Lower leg skin (tissue), 4 donors: Measurements from ENCODE around the gene RASSF5. TPM values are rescaled to one million over a fixed set of nuclear protein-coding genes. Genes with fewer than 3 reads are reported as not detected.

Source experiments
- DNase-seq, 2 donors: peaks; one replicate each; pipeline ENCODE4 v3.0.0-alpha.2; 2019; ENCODE audit warnings: low spot score in 2 of 2
- H3K4me3 ChIP-seq: fragments of 200-600 bp; sonication (generic); 2 replicates; pipeline ENCODE4 v1.5.1; 2017; ENCODE audit warnings: mild to moderate bottlenecking, low read depth; ENCODE audit not compliant: poor library complexity, severe bottlenecking
- CTCF ChIP-seq, 3 donors: fragments of 450-650 bp; IDR thresholded peaks; one replicate each; pipeline ENCODE4 v1.5.1; 2016; ENCODE audit warnings: antibody characterized with exemption in 3 of 3, mild to moderate bottlenecking in 3 of 3, moderate library complexity in 2 of 3
- POLR2A ChIP-seq, 2 donors: fragments of 450-650 bp; IDR thresholded peaks; one replicate each; pipeline ENCODE4 v1.6.1; 2016 to 2017; ENCODE audit warnings: antibody characterized with exemption in 2 of 2, mild to moderate bottlenecking in 1 of 2, moderate library complexity in 1 of 2
- WGBS, 2 donors: methylation state at CpG; one replicate each; pipeline ENCODE4 v1.1.5; 2018; 5-methylcytosine and 5-hydroxymethylcytosine counted together
- intact Hi-C: fragments of 100-400 bp; cut with DNase I; formaldehyde crosslinking; loops from one replicate; pipeline ENCODE4 v1.15.0; 2023; ENCODE audit warnings: low total_unique reads
- total RNA-seq, 4 donors: library from RNA; depleted of rRNA; stranded (reverse); fragments of >200 nt; gene quantifications; one replicate each; pipeline ENCODE4 v1.1.0, GENCODE V29; 2016

RASSF5 gene
- total RNA-seq, 4 donors from 2014 or later, result 81.3 to 102 (median 86.1) TPM

GRCh38 chr1:206595581-206596318, 88.4 kb downstream of the RASSF5 start:
- H3K4me3 ChIP-seq, result no peak overlapping the region
- intact Hi-C loops, result no loop called here
- TF ChIP-seq POLR2A (IDR thresholded peaks at IDR 0.05) (no peak), CTCF (IDR thresholded peaks at IDR 0.05) (no peak)
- WGBS, 2 donors, result 87 to 91% methylated on average over 7 of the region's 7 CpGs
- DNase-seq, result no peak

GRCh38 chr1:206596319-206596666, 89.0 kb downstream of the RASSF5 start:
- intact Hi-C loops, result no loop called here
- no peak overlapping the region for H3K4me3 ChIP-seq
- WGBS, 2 donors, result 100% methylated on average over 1 of the region's 1 CpG
- TF ChIP-seq POLR2A (IDR thresholded peaks at IDR 0.05) (no peak), CTCF (IDR thresholded peaks at IDR 0.05) (no peak)
- DNase-seq, result no peak

- 89 to 90% methylated on average over 3 of the region's 3 CpGs for WGBS, 2 donors
- no peak overlapping the region for H3K4me3 ChIP-seq
- no peak for TF ChIP-seq CTCF (IDR thresholded peaks at IDR 0.05)
- TF ChIP-seq POLR2A (IDR thresholded peaks at IDR 0.05), result no peak
- intact Hi-C loops, result no loop called here
- DNase-seq, result no peak
Observed at GRCh38 chr1:206600527-206600926, 93.2 kb downstream of the RASSF5 start.

- TF ChIP-seq POLR2A (IDR thresholded peaks at IDR 0.05), result no peak
- no peak for TF ChIP-seq CTCF (IDR thresholded peaks at IDR 0.05)
- WGBS, 2 donors, result 79 to 91% methylated on average over 5 of the region's 5 CpGs
- intact Hi-C loops, result no loop called here
- no peak overlapping the region for H3K4me3 ChIP-seq
- no peak for DNase-seq
Observed at GRCh38 chr1:206604861-206605260, 97.5 kb downstream of the RASSF5 start.

- no peak for DNase-seq
- TF ChIP-seq CTCF (IDR thresholded peaks at IDR 0.05) (no peak), POLR2A (IDR thresholded peaks at IDR 0.05) (no peak)
- 55 to 60% methylated on average over 3 of the region's 3 CpGs for WGBS, 2 donors
- intact Hi-C loops, result no loop called here
- no peak overlapping the region for H3K4me3 ChIP-seq
Observed at GRCh38 chr1:206606867-206607266, 99.5 kb downstream of the RASSF5 start.
